Suprapubic skin (tissue), 4 donors: ENCODE data around the gene KIF18B.

ENCODE experiments used
- EP300 ChIP-seq: sonication (generic); formaldehyde crosslinking; IDR thresholded peaks from one replicate; pipeline ENCODE4 v1.6.1; 2017; ENCODE audit warnings: antibody characterized with exemption
- POLR2AphosphoS5 ChIP-seq, 3 donors: sonication (generic); formaldehyde crosslinking; IDR thresholded peaks; one replicate each; pipeline ENCODE4 v1.6.1; 2017; ENCODE audit warnings: antibody characterized with exemption in 3 of 3
- TF ChIP-seq, protein P1 (sequence below), 2 donors: fragments of 200-600 bp in 1 of 2; fragments of 450-650 bp in 1 of 2; sonication (generic) in 1 of 2; IDR thresholded peaks; one replicate each; pipeline ENCODE4 v1.5.1; 2016 to 2019; ENCODE audit warnings: antibody characterized with exemption in 2 of 2, mild to moderate bottlenecking in 1 of 2, moderate library complexity in 1 of 2

DNA sequence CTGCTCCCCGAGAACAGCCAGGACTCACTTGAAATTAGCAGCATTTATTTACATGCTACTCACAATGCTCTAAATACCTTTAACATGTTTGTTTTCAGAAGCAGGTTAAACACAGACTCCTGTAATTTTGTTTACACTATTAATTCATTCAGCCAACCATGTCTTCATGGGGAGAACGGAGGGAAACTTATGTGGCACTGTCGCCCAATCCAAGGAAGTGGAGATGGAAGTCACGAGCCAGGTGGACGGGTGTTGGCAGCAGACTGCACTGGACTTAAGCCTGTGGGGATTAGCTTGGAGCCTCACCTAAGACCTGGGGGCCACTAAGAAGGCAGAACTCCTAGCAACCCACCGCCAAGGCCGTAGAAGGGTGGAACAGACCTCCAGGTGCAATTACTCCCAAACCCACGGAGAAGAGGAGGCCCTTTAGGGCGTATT, 23.4 kb downstream of the KIF18B start:
- no peak for TF ChIP-seq EP300
- TF ChIP-seq, protein P1, sequence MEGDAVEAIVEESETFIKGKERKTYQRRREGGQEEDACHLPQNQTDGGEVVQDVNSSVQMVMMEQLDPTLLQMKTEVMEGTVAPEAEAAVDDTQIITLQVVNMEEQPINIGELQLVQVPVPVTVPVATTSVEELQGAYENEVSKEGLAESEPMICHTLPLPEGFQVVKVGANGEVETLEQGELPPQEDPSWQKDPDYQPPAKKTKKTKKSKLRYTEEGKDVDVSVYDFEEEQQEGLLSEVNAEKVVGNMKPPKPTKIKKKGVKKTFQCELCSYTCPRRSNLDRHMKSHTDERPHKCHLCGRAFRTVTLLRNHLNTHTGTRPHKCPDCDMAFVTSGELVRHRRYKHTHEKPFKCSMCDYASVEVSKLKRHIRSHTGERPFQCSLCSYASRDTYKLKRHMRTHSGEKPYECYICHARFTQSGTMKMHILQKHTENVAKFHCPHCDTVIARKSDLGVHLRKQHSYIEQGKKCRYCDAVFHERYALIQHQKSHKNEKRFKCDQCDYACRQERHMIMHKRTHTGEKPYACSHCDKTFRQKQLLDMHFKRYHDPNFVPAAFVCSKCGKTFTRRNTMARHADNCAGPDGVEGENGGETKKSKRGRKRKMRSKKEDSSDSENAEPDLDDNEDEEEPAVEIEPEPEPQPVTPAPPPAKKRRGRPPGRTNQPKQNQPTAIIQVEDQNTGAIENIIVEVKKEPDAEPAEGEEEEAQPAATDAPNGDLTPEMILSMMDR (IDR thresholded peaks at IDR 0.05): no peak
- TF ChIP-seq POLR2AphosphoS5 (IDR thresholded peaks at IDR 0.05): no peak
